K562 (cell line): ENCODE data around the gene PTH2. TPM values are rescaled to one million over a fixed set of nuclear protein-coding genes. Genes with fewer than 3 reads are reported as not detected.

Experiments
- ATAC-seq: fragments of 200-7000 bp; cut with Tn5 transposase; 3 replicates; pipeline ENCODE4 v1.9.1; 2020; ENCODE audit warnings: moderate library complexity
- BruUV-seq: library from RNA; stranded (reverse); fragments of 400-500 nt; replicated peaks from 2 replicates; lab custom pipeline; 2021; lab: Mats Ljungman, UMichigan
- CTCF ChIA-PET: fragments of 300-600 bp; formaldehyde crosslinking; extraction: SDS; loops from one replicate; lab custom pipeline; 2021; ENCODE audit warnings: low intra/inter-chr PET ratio; lab: Yijun Ruan, JAX
- POLR2A ChIA-PET: fragments of 300-600, 350-650 bp; sonication (Branson Sonifier 250); formaldehyde crosslinking; extraction: SDS; loops from one replicate; lab custom pipeline; 2021; ENCODE audit warnings: antibody characterized with exemption, inconsistent platforms; lab: Yijun Ruan, JAX
- DNase-seq, 4 experiments: peaks; one replicate each; pipeline versions ENCODE4 v3.0.0 to v3.0.0-alpha.2; 2011 to 2018; ENCODE audit warnings: low spot score in 3 of 4, mixed read lengths in 3 of 4; ENCODE audit errors: extremely low read depth in 1 of 4
- FAIRE-seq: peaks from 2 replicates; lab custom pipeline; 2011; peaks lifted over from hg19 to GRCh38; lab: Jason Lieb, UNC
- H2AFZ ChIP-seq: 2 replicates; pipeline ENCODE4 v1.6.0; 2011; ENCODE audit warnings: low read depth, low read length, control low read depth, inconsistent platforms
- H3K27ac ChIP-seq: fragments of 200-600 bp; 3 replicates; pipeline ENCODE4 v1.8.0; 2011; ENCODE audit warnings: low read depth, mild to moderate bottlenecking, control low read depth, inconsistent platforms, low read length, moderate library complexity, mixed read lengths; ENCODE audit errors: extremely low read depth
- H3K27me3 ChIP-seq, 2 experiments: fragments of 300-600 bp in 1 of 2; 2 replicates in 1 of 2; 3 replicates in 1 of 2; pipeline versions ENCODE4 v1.6.0 to v1.8.0; 2011; ENCODE audit warnings: inconsistent platforms in 2 of 2, low read length in 2 of 2, mild to moderate bottlenecking in 1 of 2, mixed read lengths in 1 of 2, moderate library complexity in 1 of 2; ENCODE audit not compliant: control insufficient read depth in 2 of 2, insufficient read depth in 2 of 2
- H3K36me3 ChIP-seq: fragments of 300-600 bp; 3 replicates; pipeline ENCODE4 v1.8.0; 2011; ENCODE audit warnings: mild to moderate bottlenecking, low read length, inconsistent platforms; ENCODE audit not compliant: control insufficient read depth, insufficient read depth
- H3K4me1 ChIP-seq, 2 experiments: fragments of 200-600 bp in 1 of 2; replicated peaks in 1 of 2; 2 replicates in 1 of 2; 3 replicates in 1 of 2; pipeline versions ENCODE4 v1.5.1 to v1.8.0; 2011; ENCODE audit warnings: inconsistent platforms in 2 of 2, low read length in 2 of 2, mild to moderate bottlenecking in 1 of 2, mixed read lengths in 1 of 2, moderate library complexity in 1 of 2; ENCODE audit not compliant: control insufficient read depth in 2 of 2, insufficient read depth in 2 of 2
- H3K4me2 ChIP-seq: 2 replicates; pipeline ENCODE4 v1.6.1; 2011; ENCODE audit warnings: low read length, control low read depth, inconsistent platforms, mixed read lengths; ENCODE audit not compliant: insufficient read depth
- H3K4me3 ChIP-seq: fragments of 200-600 bp; sonication (generic), shearing (Covaris generic); 2 replicates; pipeline ENCODE4 v1.5.1; 2016; ENCODE audit warnings: control low read depth, inconsistent platforms
- H3K79me2 ChIP-seq: fragments of 200-600 bp; 3 replicates; pipeline ENCODE4 v1.8.0; 2011; ENCODE audit warnings: low read length, inconsistent platforms; ENCODE audit not compliant: control insufficient read depth, insufficient read depth
- H3K9ac ChIP-seq, 2 experiments: 2 replicates each; pipeline versions ENCODE4 v1.6.0 to v1.6.1; 2011; ENCODE audit warnings: low read depth in 2 of 2, low read length in 2 of 2, control low read depth in 1 of 2, inconsistent platforms in 1 of 2, mild to moderate bottlenecking in 1 of 2, mixed read lengths in 1 of 2; ENCODE audit not compliant: insufficient read depth in 1 of 2
- H3K9me1 ChIP-seq: one replicate; pipeline ENCODE4 v1.6.0; 2011; ENCODE audit warnings: inconsistent platforms, mild to moderate bottlenecking, low read length, moderate library complexity; ENCODE audit not compliant: control insufficient read depth, insufficient read depth
- H3K9me3 ChIP-seq: replicated peaks from 2 replicates; pipeline ENCODE4 v1.5.1; 2011; ENCODE audit warnings: low read depth, low read length, inconsistent platforms; ENCODE audit not compliant: control insufficient read depth, insufficient read depth
- H4K20me1 ChIP-seq: replicated peaks from 2 replicates; pipeline ENCODE4 v1.6.1; 2011; ENCODE audit warnings: low read length, inconsistent platforms, mixed read lengths; ENCODE audit not compliant: control insufficient read depth, insufficient read depth
- BHLHE40 ChIP-seq: IDR thresholded peaks from 2 replicates; pipeline ENCODE4 v1.6.1; 2011; ENCODE audit warnings: low read length, improper control_type of control experiment
- CSDE1 ChIP-seq, 2 experiments: fragments of 450-650 bp; IDR thresholded peaks; 2 replicates each; pipeline ENCODE4 v1.6.1; 2016; ENCODE audit warnings: mild to moderate bottlenecking in 1 of 2
- ELF2 ChIP-seq: fragments of 250-450 bp; sonication (Bioruptor Pico); IDR thresholded peaks from 2 replicates; pipeline ENCODE4 v1.5.0; 2021; ENCODE audit warnings: mild to moderate bottlenecking
- HNRNPK ChIP-seq: fragments of 200-400 bp; formaldehyde crosslinking; IDR thresholded peaks from one replicate; pipeline ENCODE4 v1.6.1; 2018; ENCODE audit warnings: mild to moderate bottlenecking, low read depth, low read length; ENCODE audit not compliant: poor library complexity, severe bottlenecking
- ILK ChIP-seq: fragments of 450-650 bp; IDR thresholded peaks from 2 replicates; pipeline ENCODE4 v1.6.1; 2016; ENCODE audit warnings: missing genetic modification characterization, low read depth, mild to moderate bottlenecking, missing compliant biosample characterization, moderate library complexity, borderline replicate concordance
- MCM7 ChIP-seq, 2 experiments: fragments of 450-650 bp; IDR thresholded peaks; 2 replicates each; pipeline ENCODE4 v1.6.1; 2016 to 2018
- PHB2 ChIP-seq: fragments of 450-650 bp; IDR thresholded peaks from 2 replicates; pipeline ENCODE4 v1.6.1; 2017; ENCODE audit warnings: low read depth
- SOX6 ChIP-seq: fragments of 450-650 bp; IDR thresholded peaks from 2 replicates; pipeline ENCODE4 v1.6.1; 2014; ENCODE audit warnings: mild to moderate bottlenecking
- YY1 ChIP-seq, 3 experiments: IDR thresholded peaks; 2 replicates each; pipeline ENCODE4 v1.6.1; 2011; ENCODE audit warnings: low read length in 2 of 3, mild to moderate bottlenecking in 2 of 3, moderate library complexity in 2 of 3, borderline replicate concordance in 1 of 3, control low read depth in 1 of 3, low read depth in 1 of 3; ENCODE audit not compliant: insufficient read depth in 3 of 3, insufficient replicate concordance in 2 of 3, control insufficient read depth in 1 of 3, insufficient read length in 1 of 3; ENCODE audit errors: extremely low read depth in 1 of 3
- ZNF143 ChIP-seq: sonication (generic); formaldehyde crosslinking; IDR thresholded peaks from 2 replicates; pipeline ENCODE4 v1.9.0; 2022; ENCODE audit warnings: mild to moderate bottlenecking, missing genetic modification reagents
- ZNF592 ChIP-seq: fragments of 450-650 bp; IDR thresholded peaks from 2 replicates; pipeline ENCODE4 v1.6.1; 2017; ENCODE audit warnings: antibody characterized with exemption, mild to moderate bottlenecking
- WGBS: fragments of 100-300 bp; shearing (Covaris generic); methylation state at CpG from one replicate; pipeline ENCODE4 v1.1.6; 2016; ENCODE audit warnings: low coverage, mixed read lengths; ENCODE audit not compliant: insufficient coverage; ENCODE audit errors: missing lambda C conversion rate; 5-methylcytosine and 5-hydroxymethylcytosine counted together
- in situ Hi-C: fragments of 300-500 bp; cut with MboI; formaldehyde crosslinking; loops from 4 replicates; pipeline ENCODE4 v1.15.0; 2018; ENCODE audit warnings: inconsistent platforms, mixed read lengths
- intact Hi-C: fragments of 100-400 bp; cut with micrococcal nuclease; formaldehyde crosslinking; loops from 2 replicates; pipeline ENCODE4 v1.14.2; 2022
- polyA plus RNA-seq, 8 experiments: library from polyadenylated mRNA; depleted of rRNA in 4 of 8; stranded (reverse) in 5 of 8; unstranded in 3 of 8; fragments of >200 nt; fragmentation: Nextera tagmentation in 2 of 8; fragmentation: Illumina TruSeq in 1 of 8; extraction: Ambion mirVana in 2 of 8; extraction: Trizol in 1 of 8; gene quantifications; 2 replicates each; pipeline versions ENCODE4 v1.2.1 to v1.2.3, GENCODE V29; 2011 to 2014; ENCODE audit warnings: inconsistent platforms in 1 of 8, missing spikeins in 1 of 8
- total RNA-seq, 7 experiments: library from RNA; depleted of rRNA in 6 of 7; stranded (reverse); fragments of >200 nt in 6 of 7; fragmentation: Illumina TruSeq in 2 of 7; extraction: Trizol in 2 of 7; gene quantifications; 2 replicates each; pipeline versions ENCODE4 v1.2.1 to v1.2.3, GENCODE V29; 2011 to 2021; ENCODE audit warnings: low replicate concordance in 1 of 7

PTH2 gene
- total and polyA plus RNA-seq, 9 of the 15 experiments (the other 6 are each of a cell fraction or from before 2014, with no cell fraction given), result 1.3 TPM; not detected in 8

GRCh38 chr19:49450405-49450804 lies 27.2 kb upstream of the PTH2 start:
- ATAC-seq (no peak), DNase-seq (no peak), FAIRE-seq (no peak)
- POLR2A ChIA-PET, result interaction anchor here (1.0 to 1.7 kb wide), 2 partner anchors 21 to 26 kb away, joined by 4 read pairs; no protein-coding TSS in a partner anchor
- H3K9me3 ChIP-seq, result no peaks in the 10 kb centered on the region
- in situ Hi-C loops, result no loop called here
- H3K36me3 ChIP-seq, result peaks cover 44% of the 10 kb centered on the region; the same call in 2 of the 3 replicates
- peaks cover 51% of the 10 kb centered on the region for H3K79me2 ChIP-seq
- CTCF ChIA-PET, result no interaction called here
- peak overlapping the region; percentile 79 to 87 for H3K9ac ChIP-seq
- H4K20me1 ChIP-seq, result no peaks in the 10 kb centered on the region; the same call in 1 of the 2 replicates
- TF ChIP-seq YY1 (IDR thresholded peaks at IDR 0.05; ENCODE audit: borderline replicate concordance in 1 of 3, control insufficient read depth in 1 of 3, extremely low read depth in 1 of 3, insufficient read depth in 3 of 3, insufficient read length in 1 of 3, insufficient replicate concordance in 2 of 3, low read depth in 1 of 3, low read length in 2 of 3) (no peak), ILK (tag) (no peak), SOX6 (no peak), ZNF143 (no peak), ZNF592 (no peak), BHLHE40 (peak; percentile 69; the same call in 1 of the 2 replicates), CSDE1 (IDR thresholded peaks at IDR 0.05) (no peak), ELF2 (CRISPR knock-in tag) (no peak), PHB2 (0 out of 2 replicates have a peak, but pooled peaks have one; percentile 12), MCM7 (IDR thresholded peaks at IDR 0.05) (no peak), HNRNPK (no peak)
- H3K4me2 ChIP-seq, result peak overlapping the region; percentile 78
- peak overlapping the region; percentile 79 for H3K4me3 ChIP-seq
- H3K4me1 ChIP-seq, result peaks cover 13 to 59% of the 10 kb centered on the region in 2 experiments; a peak in 4 of 5 replicates
- H3K27me3 ChIP-seq, result no peaks in the 10 kb centered on the region
- 20% methylated on average over 6 of the region's 7 CpGs for WGBS
- H2AFZ ChIP-seq, result no peak overlapping the region
- H3K27ac ChIP-seq, result peak overlapping the region; percentile 41
- intact Hi-C loops, result no loop called here
- H3K9me1 ChIP-seq, result no peaks in the 10 kb centered on the region
- no TSS peak for BruUV-seq
